Muscle layer of duodenum (tissue), 2 donors: Measurements from ENCODE around the gene DENND4C.
"Not testable (repeated sequence)": the region's sequence is repeated elsewhere in the genome, so short reads cannot be mapped to it uniquely, and the experiment has no call there.

Source experiments
- H3K27ac ChIP-seq: one replicate; pipeline ENCODE4 v1.7.0; 2013; ENCODE audit warnings: mild to moderate bottlenecking, low read length
- H3K27me3 ChIP-seq: one replicate; pipeline ENCODE4 v1.7.0; 2013; ENCODE audit warnings: low read depth, mild to moderate bottlenecking, control low read depth, low read length
- H3K36me3 ChIP-seq, 2 donors: one replicate each; pipeline ENCODE4 v1.7.0; 2013; ENCODE audit warnings: low read length in 2 of 2, control low read depth in 1 of 2, mild to moderate bottlenecking in 1 of 2; ENCODE audit not compliant: insufficient read depth in 2 of 2, control insufficient read depth in 1 of 2
- H3K4me1 ChIP-seq, 2 donors: one replicate each; pipeline ENCODE4 v1.7.0; 2013; ENCODE audit warnings: low read length in 2 of 2, mild to moderate bottlenecking in 2 of 2, control low read depth in 1 of 2, moderate library complexity in 1 of 2; ENCODE audit not compliant: insufficient read depth in 2 of 2, control insufficient read depth in 1 of 2
- H3K4me3 ChIP-seq, 2 donors: one replicate each; pipeline ENCODE4 v1.7.0; 2013; ENCODE audit warnings: low read length in 2 of 2, low read depth in 1 of 2, mild to moderate bottlenecking in 1 of 2
- H3K9me3 ChIP-seq, 2 donors: one replicate each; pipeline ENCODE4 v1.7.0; 2013; ENCODE audit warnings: low read length in 2 of 2, control low read depth in 1 of 2, mild to moderate bottlenecking in 1 of 2; ENCODE audit not compliant: control insufficient read depth in 1 of 2
- donor health status: healthy.

DENND4C gene

DNA sequence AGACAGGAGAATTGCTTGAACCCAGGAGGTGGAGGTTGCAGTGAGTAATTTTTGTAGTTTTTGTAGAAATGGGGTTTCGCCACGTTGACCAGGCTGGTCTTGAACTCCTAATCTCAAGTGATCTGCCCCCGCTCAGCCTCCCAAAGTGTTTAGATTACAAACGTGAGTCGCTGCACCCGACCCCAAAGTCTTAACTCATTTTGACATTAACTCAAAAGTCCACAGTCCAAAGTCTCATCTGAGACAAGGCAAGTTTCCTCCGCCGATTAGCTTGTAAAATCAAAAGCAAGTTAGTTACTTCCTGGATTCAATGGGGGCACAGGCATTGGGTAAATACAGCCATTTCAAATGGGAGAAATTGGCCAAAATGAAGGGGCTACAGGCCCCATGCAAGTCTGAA lies 19.9 kb downstream of the DENND4C start:
- not testable (repeated sequence) for H3K36me3 ChIP-seq, H3K27ac ChIP-seq
- peaks cover 0 to 14% of the 10 kb centered on the region in 2 donors for H3K4me1 ChIP-seq

DNA sequence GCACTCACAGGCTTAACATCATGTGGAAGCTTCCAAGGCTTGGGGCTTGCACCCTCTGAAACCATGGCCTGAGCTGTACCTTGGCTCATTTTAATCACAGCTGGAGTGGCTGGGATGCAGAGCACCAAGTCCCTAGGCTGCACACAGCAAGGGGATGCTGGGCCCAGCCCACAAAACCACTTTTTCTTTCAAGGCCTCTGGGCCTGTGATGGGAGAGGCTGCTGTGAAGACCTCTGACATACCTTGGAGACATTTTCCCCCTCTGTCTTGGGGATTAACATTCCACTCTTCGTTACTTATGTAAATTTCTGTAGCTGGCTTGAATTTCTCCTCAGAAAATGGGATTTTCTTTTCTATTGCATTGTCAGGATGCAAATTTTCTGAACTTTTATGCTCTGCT lies 20.7 kb downstream of the DENND4C start:
- H3K27ac ChIP-seq = not testable (repeated sequence)

More for the DNA sequence above, 19.9 kb downstream of the DENND4C start:
- H3K27me3 ChIP-seq, H3K4me3 ChIP-seq, H3K9me3 ChIP-seq: not testable (repeated sequence)

DNA sequence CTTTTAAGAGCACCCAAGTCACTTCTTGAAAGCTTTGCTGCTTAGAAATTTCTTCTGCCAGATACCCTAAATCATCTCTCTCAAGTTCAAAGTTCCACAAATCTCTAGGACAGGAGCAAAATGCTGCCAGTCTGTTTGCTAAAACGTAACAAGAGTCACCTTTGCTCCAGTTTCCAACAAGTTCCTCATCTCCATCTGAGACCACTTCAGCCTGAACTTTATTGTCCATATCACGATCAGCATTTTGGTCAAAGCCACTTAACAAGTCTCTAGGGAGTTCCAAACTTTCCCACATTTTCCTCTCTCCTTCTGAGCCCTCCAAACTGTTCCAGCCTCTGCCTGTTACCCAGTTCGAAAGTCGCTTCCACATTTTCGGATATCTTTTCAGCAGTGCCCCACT lies 21.1 kb downstream of the DENND4C start:
- H3K9me3 ChIP-seq, H3K27me3 ChIP-seq, H3K4me3 ChIP-seq, H3K27ac ChIP-seq, H3K36me3 ChIP-seq: not testable (repeated sequence)
- peaks cover 0 to 14% of the 10 kb centered on the region in 2 donors for H3K4me1 ChIP-seq

More for the DNA sequence above, 20.7 kb downstream of the DENND4C start:
- not testable (repeated sequence) for H3K27me3 ChIP-seq, H3K4me3 ChIP-seq, H3K36me3 ChIP-seq, H3K9me3 ChIP-seq
- peaks cover 0 to 14% of the 10 kb centered on the region in 2 donors for H3K4me1 ChIP-seq

DNA sequence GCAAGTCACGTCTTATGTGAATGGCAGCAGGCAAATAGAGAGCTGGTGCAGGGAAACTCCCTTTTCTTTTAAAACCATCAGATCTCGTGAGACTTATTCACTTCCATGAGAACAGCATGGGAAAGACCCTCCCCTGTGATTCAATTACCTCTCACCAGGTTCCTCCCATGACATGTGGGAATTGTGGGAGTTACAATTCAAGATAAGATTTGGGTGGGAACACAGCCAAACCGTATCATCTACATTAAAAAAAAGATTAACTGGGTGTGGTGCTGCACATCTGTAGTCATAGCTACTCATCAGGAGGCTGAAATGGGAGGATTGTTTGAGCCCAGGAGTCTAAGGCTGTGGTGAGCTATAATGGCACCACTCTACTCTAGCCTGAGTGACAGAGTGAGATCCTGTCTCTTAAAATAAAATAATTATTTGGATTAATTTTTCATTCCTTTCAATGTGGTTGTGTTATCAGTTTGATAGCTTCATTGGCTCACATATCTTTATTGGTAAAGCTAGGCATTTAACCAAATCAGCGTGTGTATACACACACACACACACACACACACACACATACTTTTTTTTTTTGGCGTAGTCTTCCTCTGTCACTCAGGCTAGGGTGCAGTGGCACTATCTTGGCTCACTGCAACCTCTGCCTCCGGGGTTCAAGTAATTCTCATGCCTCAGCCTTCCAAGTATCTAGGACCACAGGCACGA lies 21.8 kb downstream of the DENND4C start:
- Histone ChIP-seq H3K27me3 (no peaks in the 10 kb centered on the region), H3K4me1 (peaks cover 0 to 14% of the 10 kb centered on the region in 2 donors), H3K9me3 (no peaks in the 10 kb centered on the region), H3K36me3 (no peaks in the 10 kb centered on the region), H3K4me3 (no peak overlapping the region), H3K27ac (no peak overlapping the region)

DNA sequence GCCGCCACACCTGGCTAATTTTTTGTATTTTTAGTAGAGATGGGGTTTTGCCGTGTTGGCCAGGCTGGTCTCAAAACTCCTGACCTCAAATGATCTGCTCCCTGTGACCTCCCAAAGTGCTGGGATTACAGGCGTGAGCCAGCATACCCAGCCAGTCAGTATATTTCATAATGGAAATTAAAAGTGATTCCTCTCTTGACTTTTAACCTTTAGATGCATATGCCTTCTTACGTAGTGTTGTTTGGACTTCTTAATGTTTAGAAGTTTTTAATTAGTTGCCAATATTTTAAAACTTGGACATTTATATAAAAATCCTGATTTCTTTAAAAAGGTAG lies 22.4 kb downstream of the DENND4C start:
- Histone ChIP-seq H3K27me3 (no peaks in the 10 kb centered on the region), H3K9me3 (no peaks in the 10 kb centered on the region), H3K27ac (no peak overlapping the region), H3K4me1 (peaks cover 0 to 14% of the 10 kb centered on the region in 2 donors), H3K4me3 (no peak overlapping the region), H3K36me3 (no peaks in the 10 kb centered on the region)

DNA sequence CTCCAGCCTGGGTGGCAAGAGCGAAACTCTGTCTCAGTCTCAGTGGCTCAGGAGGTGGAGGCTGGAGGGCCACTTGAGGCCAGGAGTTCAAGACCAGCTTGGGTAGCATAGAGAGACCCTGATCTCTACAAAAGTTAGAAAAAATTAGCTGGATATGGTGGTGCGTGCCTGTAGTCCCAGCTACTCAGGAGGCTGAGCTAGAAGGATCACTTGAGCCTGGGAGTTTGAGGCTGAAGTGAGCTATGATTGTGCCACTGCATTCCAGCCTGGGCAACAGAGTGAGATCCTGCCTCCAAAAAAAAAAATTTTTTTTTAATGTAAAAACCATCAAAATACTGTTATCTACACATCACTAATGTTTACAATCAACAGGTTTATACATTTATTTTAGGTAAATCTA lies 24.6 kb downstream of the DENND4C start:
- Histone ChIP-seq H3K4me3 (no peak overlapping the region), H3K27me3 (no peaks in the 10 kb centered on the region), H3K4me1 (peaks cover 0 to 14% of the 10 kb centered on the region in 2 donors), H3K9me3 (no peaks in the 10 kb centered on the region), H3K36me3 (no peaks in the 10 kb centered on the region), H3K27ac (no peak overlapping the region)

DNA sequence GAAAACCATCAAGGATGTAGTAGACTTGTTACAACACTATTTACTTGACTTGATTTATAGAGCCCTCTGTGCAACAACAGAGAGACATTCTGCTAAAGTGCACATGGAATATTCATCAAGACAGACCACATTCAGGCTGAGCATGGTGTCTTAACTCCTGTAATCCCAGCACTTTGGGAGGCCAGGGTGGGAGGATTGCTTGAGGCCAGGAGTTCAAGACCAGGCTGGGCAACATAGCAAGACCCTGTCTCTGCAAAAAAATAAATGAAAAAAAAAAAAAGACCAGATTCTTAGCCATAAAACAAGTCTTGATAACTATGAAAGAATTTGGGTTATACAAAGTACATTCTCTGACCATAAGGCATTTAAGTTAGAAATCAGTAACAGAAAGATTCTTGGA lies 25.3 kb downstream of the DENND4C start:
- Histone ChIP-seq H3K36me3 (no peaks in the 10 kb centered on the region), H3K27ac (no peak overlapping the region), H3K4me3 (no peak overlapping the region), H3K4me1 (peaks cover 0 to 14% of the 10 kb centered on the region in 2 donors), H3K27me3 (no peaks in the 10 kb centered on the region), H3K9me3 (no peaks in the 10 kb centered on the region)

DNA sequence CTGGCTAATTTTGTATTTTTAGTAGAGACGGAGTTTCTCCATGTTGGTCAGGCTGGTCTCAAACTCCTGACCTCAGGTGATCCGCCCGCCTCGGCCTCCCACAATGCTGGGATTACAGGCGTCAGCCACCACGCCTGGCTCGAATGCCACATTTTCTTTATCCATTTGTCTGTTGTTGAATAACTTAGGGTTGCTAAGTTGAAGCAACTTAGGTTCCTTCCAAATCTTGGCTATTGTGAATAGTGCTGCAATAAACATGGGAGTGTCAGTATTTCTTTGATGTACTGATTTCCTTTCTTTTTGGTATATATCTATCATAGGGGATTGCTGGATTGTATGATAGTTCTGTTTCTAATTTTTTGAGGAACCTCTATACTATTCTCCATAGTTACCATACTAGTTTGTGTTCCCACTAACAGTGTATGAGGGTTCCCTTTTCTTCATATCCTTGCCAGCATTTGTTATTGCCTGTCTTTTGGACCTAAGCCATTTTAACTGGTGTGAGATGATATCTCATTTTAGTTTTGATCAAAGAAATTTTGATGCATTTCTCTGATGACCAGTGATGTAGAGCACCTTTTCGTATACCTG lies 29.3 kb downstream of the DENND4C start:
- H3K4me1 ChIP-seq, H3K36me3 ChIP-seq, H3K9me3 ChIP-seq, H3K4me3 ChIP-seq, H3K27ac ChIP-seq, H3K27me3 ChIP-seq: not testable (repeated sequence)

DNA sequence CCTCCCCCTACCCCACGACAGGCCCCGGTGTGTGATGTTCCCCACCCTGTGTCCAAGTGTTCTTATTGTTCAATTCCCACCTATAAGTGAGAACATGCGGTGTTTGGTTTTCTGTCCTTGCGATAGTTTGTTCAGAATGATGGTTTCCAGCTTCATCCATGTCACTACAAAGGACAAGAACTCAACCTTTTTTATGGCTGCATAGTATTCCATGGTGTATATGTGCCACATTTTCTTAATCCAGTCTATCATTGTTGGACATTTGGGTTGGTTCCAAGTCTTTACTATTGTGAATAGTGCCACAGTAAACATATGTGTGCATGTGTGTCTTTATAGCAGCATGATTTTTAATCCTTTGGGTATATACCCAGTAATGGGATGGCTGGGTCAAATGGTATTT lies 35.1 kb downstream of the DENND4C start:
- not testable (repeated sequence) for H3K36me3 ChIP-seq

DNA sequence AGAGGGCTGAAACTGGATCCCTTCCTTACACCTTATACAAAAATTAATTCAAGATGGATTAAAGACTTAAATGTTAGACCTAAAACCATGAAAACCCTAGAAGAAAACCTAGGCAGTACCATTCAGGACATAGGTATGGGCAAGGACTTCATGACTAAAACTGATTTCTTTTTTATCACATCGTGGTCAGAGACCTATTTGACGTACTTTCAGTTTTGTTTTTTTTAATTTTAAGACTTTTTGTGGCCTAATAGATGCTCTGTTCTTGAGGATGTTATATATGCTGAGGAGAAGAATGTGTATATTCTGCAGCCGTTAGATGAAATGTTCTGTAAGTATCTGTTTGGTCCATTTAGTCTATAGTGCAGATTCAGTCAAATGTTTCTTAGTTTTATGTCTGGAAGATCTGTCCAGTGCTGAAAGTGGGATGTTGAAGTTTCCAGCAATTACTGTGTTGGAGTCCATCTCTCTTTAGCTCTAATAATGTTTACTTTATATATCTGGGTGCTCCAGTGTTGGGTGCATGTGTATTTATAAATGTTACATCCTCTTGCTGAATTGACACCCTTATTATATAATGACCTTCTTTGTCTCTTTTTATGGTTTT lies 36.4 kb downstream of the DENND4C start:
- not testable (repeated sequence) for H3K4me1 ChIP-seq, H3K9me3 ChIP-seq, H3K27ac ChIP-seq, H3K27me3 ChIP-seq, H3K36me3 ChIP-seq, H3K4me3 ChIP-seq

More for the DNA sequence above, 35.1 kb downstream of the DENND4C start:
- not testable (repeated sequence) for H3K27me3 ChIP-seq, H3K9me3 ChIP-seq, H3K4me1 ChIP-seq, H3K4me3 ChIP-seq, H3K27ac ChIP-seq

DNA sequence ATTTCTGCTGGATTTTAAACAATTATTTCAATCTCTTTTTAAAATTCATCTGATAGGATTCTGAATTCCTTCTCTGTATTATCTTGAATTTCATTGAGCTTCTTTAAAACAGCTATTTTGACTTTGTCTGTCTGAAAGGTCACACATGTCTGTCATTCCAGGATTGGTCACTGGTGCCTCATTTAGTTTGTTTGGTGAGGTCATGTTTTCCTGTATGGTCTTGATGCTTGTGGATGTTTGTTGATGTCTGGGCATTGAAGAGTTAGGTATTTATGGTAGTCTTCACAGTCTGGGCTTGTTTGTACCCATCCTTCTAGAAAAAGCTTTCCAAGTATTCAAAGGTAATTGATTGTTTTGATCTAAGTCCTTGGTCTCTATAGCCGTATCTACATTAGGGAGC lies 39.1 kb downstream of the DENND4C start:
- H3K27me3 ChIP-seq = no peaks in the 10 kb centered on the region
- no peak overlapping the region for H3K4me3 ChIP-seq
- peaks cover 0 to 6% of the 10 kb centered on the region in 2 donors for H3K36me3 ChIP-seq
- H3K27ac ChIP-seq = no peak overlapping the region
- peaks cover 0 to 6% of the 10 kb centered on the region in 2 donors for H3K4me1 ChIP-seq
- peaks cover 0 to 8% of the 10 kb centered on the region in 2 donors for H3K9me3 ChIP-seq
